LNCaP clone FGC (cell line): ENCODE data around the gene LSM5.

Experiments
- DNase-seq: peaks from one replicate; pipeline ENCODE4 v3.0.0-alpha.2; 2011; ENCODE audit warnings: low read depth
- H3K4me3 ChIP-seq: 2 replicates; pipeline ENCODE4 v1.5.1; 2011; ENCODE audit warnings: mild to moderate bottlenecking, low read depth, low read length, control low read depth
- CTCF ChIP-seq: IDR thresholded peaks from 2 replicates; pipeline ENCODE4 v1.5.1; 2012; ENCODE audit warnings: mild to moderate bottlenecking; ENCODE audit not compliant: control insufficient read depth, insufficient read depth; ENCODE audit errors: extremely low read depth

The LSM5 gene

GRCh38 chr7:32490127-32490796, at the start of gene LSM5:
Gene LSM5 (minus strand): TSS chr7:32490380. CDS start chr7:32490365, 15 bp downstream.
- no peak for TF ChIP-seq CTCF
- H3K4me3 ChIP-seq: peak within 1 kb of the TSS; percentile 89
- DNase-seq: peak; percentile 92

- DNase-seq: no peak
- H3K4me3 ChIP-seq: no peak overlapping the region
- TF ChIP-seq CTCF: no peak
These were observed 49.2 kb upstream of the LSM5 start for GRCh38 chr7:32539366-32539765.

- TF ChIP-seq CTCF: no peak
- no peak for DNase-seq
- H3K4me3 ChIP-seq: no peak overlapping the region
These were observed 47.6 kb upstream of the LSM5 start for GRCh38 chr7:32537760-32538159.

- no peak for TF ChIP-seq CTCF
- no peak overlapping the region for H3K4me3 ChIP-seq
- no peak for DNase-seq
These were observed 46.4 kb upstream of the LSM5 start for GRCh38 chr7:32536585-32536984.

- no peak overlapping the region for H3K4me3 ChIP-seq
- TF ChIP-seq CTCF: no peak
These were observed 45.8 kb upstream of the LSM5 start for GRCh38 chr7:32536016-32536415.

GRCh38 chr7:32535162-32535702, 45.1 kb upstream of the LSM5 start:
- no peak for DNase-seq
- no peak for TF ChIP-seq CTCF
- H3K4me3 ChIP-seq: no peak overlapping the region

More at GRCh38 chr7:32536016-32536415, 45.8 kb upstream of the LSM5 start:
- DNase-seq: no peak
